Limb (tissue), 2 donors: Measurements from ENCODE around the gene CMSS1.

Experiments used
- DNase-seq, 2 donors: peaks; one replicate each; pipeline ENCODE4 v3.0.0-alpha.2; 2016; ENCODE audit errors: extremely low spot score in 2 of 2

CMSS1 gene

DNA sequence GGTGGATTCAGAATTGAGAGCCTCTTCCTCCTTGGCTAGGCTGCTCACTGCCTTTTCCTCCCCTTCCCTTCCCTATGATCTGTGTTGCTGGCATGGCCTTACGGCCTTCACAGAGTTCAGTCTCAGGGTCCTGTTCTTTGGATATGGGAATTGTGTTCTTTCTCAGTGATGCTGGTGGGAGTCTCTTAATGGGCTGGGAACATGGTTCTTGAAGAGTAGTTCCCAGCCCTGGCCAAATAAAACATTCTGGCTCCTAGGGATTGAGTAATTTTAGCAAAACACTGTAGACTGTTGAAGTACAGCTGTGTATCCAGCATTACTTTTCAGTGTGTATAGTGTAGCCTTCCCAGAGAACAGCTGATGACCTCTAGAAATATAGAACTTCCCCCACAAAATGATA is 319.3 kb downstream of the CMSS1 start:
- no peak for DNase-seq

DNA sequence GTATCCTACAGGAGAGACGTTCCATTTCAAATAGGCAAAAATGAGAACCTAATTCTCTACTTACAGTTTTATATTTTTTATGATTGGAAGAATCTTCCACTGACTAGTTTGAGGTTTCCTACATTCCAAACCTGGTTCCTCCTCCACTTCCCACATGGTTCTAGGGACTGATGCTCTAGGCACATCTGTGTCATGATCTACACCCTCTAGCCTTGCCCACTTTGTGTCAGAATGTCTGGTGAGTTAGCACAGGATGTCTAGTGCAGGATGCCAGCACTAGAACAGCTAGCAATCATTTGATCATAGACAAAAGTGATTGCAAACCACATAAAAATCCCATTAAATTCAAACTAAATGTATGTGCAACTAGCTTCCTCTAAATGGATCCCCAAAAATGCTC is 323.3 kb downstream of the CMSS1 start:
- DNase-seq = no peak

DNA sequence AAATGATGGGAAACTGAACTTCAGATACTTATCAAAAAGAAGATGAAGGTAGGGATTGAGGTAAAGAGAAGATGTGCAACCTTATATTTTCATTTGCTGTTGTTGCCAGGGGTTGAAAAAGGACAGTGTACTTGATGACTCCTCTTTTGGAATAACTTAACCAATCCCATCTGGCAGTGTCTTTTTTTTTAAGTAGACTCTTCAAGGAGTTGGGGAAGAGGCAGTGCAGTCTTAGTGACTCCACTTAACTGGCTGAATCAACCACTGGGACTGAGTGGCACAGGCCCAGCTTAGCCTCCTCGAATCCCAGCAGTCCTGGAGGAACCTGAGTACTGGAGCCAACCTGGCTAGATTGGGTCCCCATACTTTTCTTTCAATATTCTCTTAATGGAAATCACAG is 323.9 kb downstream of the CMSS1 start:
- DNase-seq = no peak

DNA sequence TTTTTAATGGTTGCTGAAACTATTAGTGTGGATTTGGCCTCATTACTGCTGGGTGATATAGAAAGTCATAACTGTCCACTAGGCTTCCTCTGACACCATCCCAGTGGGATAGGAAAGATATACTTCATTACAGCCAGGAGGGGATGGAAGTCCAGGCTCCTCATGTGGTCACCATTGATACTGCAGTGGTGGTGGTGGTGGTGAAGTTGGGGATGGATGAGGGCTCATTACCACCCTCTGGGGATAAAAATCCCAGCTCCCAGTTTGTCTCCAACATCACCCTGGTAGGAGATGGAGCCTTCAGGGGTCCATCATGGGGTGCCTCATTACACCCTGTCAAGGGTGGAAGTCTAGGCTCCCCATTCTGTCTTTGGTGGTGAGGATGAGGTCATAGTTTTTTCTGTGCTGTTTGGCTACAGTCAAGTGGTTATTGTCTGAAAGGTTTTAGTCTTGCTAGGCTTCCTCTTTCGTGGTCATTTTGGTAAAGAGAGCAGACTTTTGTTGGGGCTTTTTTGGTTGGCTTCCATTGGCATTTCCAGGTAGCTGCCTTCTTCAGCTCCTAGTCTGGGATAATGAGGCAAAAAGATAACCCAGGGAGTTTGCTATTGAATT is 326.7 kb downstream of the CMSS1 start:
- DNase-seq = no peak

DNA sequence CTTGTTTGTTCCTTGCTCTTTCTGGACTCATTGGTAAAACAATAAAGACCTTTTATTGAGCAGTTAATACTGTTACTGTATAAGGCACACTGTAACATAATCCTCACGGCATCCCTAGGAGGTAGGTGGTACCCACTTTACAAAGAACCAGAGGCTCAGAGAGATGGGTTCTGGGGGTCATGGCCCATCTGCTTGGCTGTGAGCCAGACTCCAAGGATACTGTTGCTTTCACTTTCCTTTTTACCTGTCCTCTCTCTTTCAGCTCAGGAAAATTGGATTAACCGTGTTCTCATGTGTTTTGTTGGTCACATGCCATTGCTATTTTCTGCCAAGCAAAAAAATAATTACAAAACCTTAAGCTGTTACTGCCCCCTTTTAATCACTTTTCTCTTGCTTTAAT is 331.5 kb downstream of the CMSS1 start:
- no peak for DNase-seq

DNA sequence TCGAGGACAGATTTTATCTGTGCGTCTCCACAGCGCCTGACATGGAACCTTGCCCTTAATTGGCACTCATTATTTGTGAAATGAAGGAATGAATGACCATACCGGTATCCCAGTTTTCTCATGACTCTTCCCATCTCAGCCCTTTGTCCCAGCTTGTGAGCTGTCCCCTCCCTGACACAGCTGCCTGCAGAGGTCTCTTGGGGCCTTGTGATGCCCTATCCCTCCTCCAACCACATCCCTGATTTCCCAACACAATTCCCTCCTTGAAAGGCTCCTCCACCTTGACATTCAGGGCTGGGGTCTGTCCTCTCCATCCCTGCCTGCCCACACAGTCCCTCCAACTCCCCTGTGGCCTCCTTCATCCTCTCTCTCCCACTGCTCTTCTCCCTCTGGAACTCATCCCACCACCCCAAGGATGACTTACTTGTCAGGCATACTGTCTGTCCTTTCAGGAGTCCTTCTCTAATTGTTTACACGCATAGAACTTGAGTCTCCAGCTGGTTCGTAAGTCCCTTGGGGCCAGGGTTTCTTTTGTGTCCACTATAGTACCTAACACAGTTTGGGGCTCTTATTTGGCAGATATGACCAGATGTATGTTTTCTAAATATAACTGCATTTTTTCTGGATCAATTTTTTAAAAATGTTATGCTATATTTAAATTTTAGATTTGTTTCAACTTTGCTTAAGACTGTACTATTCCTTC is 332.2 kb downstream of the CMSS1 start:
- DNase-seq = no peak

DNA sequence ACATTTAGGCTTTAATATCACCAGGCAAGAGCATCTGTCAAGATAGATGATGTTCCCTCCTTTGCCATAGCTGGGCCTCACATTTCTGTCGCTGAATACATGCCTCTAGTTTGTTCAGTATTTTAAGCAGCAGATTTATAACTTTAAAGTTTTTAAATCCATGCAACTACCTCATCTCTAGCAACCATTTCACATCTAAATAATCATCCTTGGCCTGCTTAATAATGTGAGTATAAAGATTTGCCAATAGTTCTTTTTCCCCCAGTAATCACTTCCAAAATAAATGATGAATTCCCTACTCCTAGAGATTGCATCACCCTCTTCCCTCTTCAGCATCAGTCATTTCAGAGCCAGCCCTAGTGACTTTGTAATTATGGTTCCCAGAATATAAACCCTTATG is 332.8 kb downstream of the CMSS1 start:
- peak in 1 of 2 donors; percentile 70 for DNase-seq

DNA sequence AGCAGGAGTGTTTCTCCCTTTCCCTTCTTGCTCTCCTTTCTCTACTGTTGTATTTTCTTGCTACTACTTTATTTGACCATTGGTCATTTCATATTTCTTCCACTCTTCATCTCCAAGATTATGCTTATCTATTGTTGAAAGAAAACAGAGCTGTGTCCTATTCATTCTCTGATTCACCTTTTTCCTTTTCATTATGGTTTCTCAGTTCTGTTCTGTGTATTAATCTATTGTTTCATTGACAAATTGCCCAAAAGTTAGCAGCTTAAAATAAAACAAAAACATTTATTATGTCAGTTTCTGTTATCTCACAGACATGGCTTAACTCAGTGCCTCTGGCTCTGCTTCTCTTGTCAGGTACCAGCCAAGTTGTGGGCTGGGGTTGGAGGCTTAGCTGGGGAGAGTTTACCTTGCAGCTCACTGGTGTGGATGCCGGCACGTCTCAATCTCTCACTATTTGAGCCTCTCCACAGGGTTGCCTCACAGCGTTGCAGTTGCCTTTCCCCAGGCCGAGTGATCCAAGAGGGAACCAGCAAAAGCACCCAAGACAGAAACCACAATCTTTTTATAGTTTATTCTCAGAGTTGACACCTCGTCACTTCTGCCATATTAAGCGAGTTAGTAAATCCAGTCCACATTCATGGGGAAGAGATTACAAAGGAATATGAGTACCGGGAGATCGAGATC is 333.5 kb downstream of the CMSS1 start:
- no peak for DNase-seq

DNA sequence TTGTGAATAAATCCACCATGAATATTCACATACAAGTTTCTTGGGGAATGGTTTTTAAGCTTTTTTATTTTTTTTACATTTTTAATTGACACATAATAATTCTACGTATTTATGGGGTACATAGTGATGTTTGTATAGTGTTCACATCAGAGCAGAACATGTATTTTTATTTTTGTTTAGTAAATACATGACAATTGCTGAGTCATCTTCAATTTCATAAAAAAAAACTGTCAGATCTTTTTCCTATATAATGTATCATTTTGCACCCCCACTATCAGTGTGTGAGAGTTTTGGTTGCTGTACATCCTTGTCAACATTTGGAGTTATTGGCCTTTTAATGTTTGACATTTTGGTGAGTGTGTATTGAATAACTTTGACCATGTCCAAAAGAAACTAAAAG is 336.5 kb downstream of the CMSS1 start:
- DNase-seq = no peak

DNA sequence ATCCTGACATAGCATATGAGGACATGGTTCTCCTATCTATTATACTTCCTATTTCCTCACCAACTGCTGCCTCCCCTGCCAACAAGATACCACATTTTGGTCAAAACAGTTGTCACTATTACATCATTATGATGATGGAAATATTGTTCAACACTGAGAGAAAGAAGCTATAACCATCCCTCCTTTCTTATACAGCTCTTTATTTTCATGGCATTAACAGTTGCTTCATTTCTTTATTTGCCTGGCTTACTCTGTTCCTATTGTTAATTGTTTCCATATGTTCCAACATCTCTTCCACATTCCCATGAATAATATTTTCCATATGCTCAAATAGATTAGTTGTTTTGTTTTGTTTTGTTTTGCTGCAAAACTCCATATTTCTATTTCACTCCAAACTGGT is 337.5 kb downstream of the CMSS1 start:
- no peak for DNase-seq

DNA sequence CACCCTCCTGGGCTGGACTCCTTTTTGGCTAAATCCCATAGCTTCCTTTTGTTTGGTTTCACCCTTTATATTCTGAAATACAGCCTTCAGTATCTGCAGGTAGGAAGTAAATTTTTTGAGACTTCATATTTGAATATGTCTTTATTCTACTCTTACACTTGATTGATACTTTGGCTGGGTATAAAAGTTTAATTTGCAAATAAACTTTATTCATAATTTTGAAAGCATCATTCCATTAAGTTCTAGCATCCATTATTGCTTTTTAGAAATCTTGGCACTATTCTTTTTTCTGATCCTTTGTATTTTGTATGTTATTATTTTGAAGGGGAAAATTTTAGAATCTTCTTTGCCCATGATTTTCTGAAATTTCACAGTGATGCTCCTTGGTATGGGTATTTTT is 337.9 kb downstream of the CMSS1 start:
- no peak for DNase-seq

DNA sequence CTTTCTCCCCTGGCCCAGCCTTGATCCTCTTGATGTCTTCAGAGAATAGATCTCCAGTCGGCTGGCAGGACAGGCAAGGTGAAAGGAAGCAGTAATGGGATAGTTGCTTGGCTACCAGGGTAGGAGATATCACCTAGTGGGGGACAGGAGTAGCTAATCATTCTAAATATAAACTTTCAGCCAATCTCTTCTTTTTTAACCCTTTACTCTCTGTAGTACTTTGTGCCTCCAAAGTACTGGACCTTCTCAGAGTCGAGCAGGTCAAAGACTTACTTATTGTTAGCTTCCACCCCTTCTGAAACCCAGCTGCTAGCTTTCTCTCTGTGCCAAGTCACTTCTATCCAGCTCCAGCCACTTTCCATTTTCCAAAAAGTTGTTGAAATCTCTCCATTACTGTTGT is 340.0 kb downstream of the CMSS1 start:
- DNase-seq = no peak

DNA sequence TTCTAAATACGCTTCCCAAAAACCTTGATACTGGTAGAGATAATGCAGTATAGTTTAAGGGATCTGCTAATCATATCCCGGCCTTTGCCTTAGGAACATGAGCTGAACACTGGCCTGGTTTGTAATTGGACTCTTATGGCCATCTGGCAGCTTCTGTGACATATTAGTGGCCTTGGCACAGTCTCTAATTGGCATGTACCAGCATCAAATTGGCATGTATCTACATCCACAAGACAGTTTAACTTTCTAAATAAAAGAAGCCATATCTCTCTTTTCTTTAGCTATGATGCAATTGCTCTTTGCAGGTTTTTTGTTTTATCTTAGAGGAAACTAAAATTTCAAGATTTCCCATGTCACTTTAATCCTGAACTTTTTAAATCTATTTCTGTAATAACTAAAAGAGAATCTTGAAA is 341.3 kb downstream of the CMSS1 start:
- peak in 1 of 2 donors; percentile 61 for DNase-seq

DNA sequence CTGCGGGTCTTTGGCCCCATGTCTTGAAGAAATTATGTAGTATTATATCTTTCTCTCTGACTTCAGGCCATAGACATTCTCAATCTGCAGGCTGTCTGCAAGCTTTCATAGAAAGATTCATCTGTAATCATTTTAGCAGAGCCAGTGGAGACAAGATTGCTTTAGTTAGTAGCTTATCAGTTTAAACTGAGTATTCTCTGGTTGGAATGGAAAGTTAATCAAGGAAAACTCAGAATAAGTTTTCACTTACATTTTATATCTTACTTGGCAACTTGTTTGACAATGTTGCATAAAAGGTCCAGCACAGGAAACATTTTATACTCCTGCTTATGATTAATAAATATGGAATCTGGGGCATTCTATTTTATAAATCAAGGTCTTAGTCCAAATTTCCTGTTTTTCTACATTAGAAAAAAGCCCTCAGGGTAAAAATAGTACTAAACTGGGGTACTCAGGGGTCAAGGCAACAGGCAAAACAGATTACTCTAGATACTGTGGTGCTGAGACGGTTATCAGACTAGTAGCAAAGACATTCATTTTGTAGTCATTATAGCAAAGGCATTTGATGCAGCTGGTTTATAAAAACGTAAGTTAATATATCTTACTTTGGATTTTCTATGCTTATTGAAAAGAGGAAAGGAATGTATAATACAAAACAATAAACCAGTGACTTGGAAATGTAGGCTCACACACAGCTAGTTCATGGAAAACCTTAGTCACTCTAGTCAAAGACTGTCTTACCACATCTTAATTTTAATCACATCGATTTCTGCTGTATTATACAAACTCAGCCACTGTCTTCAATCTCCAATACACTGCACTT is 341.9 kb downstream of the CMSS1 start:
- peak in 1 of 2 donors; percentile 55 for DNase-seq

DNA sequence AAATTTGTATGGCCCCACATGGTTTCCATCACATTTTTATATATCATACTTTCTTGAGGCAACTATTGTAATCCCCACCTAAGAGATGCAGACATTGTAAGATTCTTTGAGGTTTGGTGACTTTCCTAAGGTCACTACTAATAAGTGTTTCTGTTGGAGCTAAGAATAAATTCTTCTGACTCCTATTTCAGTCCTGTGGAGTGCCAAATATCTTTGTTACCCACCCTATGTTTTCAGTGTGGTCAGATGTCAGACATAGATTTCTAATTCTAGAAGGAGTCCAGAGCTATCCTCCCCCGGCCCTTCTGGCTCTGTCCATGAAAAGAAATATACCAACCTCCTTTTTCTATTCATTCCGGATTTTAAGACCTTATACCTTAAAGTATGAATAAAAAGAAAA is 342.9 kb downstream of the CMSS1 start:
- no peak for DNase-seq

DNA sequence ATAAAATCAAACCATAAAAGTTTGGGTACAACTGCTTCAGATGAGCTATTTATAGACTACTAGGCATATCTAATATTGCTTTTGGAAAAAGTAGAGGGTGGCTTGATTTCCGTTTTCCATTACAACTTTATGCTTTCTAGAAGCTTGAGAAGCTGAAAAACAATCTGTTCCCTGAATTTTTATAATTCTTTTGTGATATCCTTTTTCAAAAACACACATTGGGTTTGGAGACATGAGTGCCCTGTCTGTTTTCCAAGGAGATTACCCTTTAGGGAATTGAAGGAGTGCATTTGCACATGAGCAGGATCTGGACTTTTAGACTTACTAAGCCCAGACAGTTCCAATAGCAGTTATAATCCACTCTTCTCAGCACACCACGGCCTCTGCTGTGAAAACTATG is 346.1 kb downstream of the CMSS1 start:
- DNase-seq = peak in 1 of 2 donors; percentile 53

DNA sequence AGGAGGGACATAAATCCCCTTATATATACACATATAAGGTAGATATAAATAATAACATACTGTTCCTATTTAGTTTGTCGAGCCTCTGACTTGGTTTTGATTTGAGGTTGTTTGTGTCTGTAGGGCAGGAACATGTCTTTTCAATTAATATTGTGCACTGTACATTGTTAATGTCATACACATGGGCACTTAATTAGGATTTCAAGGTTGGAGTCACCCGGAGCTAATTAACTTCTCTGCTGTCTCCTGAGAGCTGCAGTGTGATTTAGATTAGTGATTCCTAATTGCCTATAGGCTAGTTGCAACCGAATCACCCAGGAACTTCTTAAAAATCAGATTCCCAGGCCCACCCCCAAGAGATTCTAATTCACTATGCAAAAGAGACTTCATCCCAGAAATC is 347.1 kb downstream of the CMSS1 start:
- DNase-seq = no peak

DNA sequence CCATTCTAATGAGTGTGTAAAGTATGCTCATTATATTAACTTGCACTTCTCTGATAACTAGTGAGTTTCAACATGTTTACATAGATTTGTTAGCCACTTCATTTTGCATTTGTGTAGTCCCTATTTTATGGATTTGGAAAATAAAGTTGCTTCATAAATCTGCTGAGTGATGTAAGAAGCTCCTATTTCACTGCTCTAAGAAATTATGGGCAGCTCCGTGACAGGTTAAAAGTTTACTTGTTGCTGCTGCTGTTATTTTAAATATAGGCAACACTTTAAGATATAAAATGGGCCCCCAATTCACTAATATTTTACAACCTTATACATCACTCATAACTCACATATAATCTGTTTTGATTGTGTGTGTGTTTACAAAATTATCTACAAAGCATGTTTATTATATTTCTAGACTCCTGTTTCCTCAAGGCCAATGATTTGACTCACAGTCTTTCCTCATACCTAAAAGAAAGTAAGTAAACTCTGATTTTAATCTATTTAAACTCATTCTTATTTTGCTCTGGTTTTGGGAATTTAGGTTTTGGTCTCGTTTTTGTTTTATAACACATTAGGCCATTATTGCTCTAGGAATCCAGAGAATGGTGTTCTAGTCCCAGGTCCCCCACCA is 348.4 kb downstream of the CMSS1 start:
- DNase-seq = no peak

DNA sequence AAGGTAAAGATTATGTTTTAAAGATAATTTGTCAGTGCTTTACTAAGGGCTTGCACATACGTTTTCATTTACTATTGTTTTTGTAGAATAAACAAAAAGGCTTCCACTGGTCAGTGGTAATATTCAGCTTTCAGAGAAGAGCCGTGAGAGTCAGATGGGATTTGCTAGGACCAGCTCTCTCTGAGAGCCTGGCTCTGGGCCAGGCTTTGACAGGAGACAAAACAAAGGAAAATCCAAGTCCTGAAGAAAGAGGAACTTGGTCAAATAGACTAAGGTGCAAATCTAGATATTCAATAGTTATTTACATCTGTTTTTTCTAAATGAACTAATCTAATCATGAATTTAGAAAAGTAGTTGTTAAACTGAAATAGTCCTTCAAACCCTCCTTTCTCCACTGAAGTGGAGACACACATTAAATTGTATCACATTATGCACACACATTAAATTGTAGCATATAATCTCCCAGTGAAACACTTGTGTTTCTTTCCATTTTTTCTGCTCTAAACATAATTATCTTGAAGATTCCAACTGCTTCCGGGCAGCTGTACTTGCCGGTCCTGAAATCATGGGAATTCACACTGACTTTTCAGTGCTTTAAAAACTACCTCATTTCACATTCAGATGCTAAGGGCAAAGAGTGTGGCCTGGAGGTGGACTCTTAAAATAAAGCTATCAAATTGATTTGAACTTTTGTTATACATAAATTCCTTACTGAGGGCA is 351.7 kb downstream of the CMSS1 start:
- DNase-seq = no peak

DNA sequence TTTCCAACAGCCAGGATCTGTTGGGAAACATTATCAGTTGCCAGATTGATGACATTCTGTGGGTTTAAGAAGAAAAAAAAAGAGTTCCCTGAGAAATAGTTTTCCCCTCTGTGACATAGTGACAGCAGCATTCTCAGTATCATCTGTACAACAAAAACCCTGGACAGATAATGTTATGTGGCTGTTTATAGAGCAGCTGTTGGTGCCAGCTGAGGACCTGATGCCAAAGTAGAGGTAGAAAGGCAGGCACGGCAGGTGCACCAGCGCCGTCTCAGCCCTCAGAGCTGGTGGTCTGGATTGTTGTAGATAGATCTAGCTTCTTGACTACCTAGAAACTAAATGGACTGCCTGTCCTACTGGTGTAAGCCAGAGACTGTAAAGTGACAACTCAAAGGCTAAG is 352.8 kb downstream of the CMSS1 start:
- no peak for DNase-seq
